ENCODE results near the gene RNASE1.

DNA sequence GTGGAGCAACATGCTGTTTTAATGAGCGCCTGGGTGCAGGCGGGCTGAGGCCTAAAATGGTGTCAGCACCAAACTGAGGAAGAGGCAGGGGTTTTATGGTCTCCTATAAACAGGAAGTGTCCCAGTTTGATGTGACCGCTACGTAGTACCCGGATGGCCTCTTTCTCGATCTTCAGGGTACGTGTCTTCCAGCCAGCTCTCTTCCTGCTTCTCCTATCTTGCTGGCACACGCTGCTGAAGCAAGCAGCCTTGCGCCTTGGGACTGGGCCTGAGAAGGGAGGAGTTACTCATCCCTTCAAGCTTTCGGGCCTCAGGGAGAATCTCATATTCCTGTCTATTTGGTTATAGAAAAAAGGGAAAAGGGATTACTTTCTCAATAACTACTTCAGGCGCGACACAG lies 28.2 kb upstream of the RNASE1 start:
- TF ChIP-seq, protein P1, sequence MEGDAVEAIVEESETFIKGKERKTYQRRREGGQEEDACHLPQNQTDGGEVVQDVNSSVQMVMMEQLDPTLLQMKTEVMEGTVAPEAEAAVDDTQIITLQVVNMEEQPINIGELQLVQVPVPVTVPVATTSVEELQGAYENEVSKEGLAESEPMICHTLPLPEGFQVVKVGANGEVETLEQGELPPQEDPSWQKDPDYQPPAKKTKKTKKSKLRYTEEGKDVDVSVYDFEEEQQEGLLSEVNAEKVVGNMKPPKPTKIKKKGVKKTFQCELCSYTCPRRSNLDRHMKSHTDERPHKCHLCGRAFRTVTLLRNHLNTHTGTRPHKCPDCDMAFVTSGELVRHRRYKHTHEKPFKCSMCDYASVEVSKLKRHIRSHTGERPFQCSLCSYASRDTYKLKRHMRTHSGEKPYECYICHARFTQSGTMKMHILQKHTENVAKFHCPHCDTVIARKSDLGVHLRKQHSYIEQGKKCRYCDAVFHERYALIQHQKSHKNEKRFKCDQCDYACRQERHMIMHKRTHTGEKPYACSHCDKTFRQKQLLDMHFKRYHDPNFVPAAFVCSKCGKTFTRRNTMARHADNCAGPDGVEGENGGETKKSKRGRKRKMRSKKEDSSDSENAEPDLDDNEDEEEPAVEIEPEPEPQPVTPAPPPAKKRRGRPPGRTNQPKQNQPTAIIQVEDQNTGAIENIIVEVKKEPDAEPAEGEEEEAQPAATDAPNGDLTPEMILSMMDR (IDR thresholded peaks at IDR 0.05; ENCODE audit: poor library complexity, severe bottlenecking) = no peak
- no peak for TF ChIP-seq EZH2 (IDR thresholded peaks at IDR 0.05; ENCODE audit: borderline replicate concordance, insufficient read depth, low read length, poor library complexity, severe bottlenecking)

Measured in neural cell (in vitro differentiated cells).